BJ (cell line): Measurements from ENCODE around the gene DYNC1H1. TPM values are rescaled to one million over a fixed set of nuclear protein-coding genes. Genes with fewer than 3 reads are reported as not detected.

Experiments
- CTCF ChIA-PET: fragments of 350-600 bp; formaldehyde crosslinking; extraction: SDS; loops from one replicate; lab custom pipeline; 2021; ENCODE audit warnings: antibody characterized with exemption, inconsistent platforms; lab: Yijun Ruan, JAX
- POLR2A ChIA-PET: fragments of 300-600 bp; sonication (Branson Sonifier 250); formaldehyde crosslinking; extraction: SDS; loops from one replicate; lab custom pipeline; 2021; ENCODE audit warnings: antibody characterized with exemption; lab: Charles Lee
- DNase-seq: peaks from one replicate; pipeline ENCODE4 v3.0.0-alpha.2; 2011; ENCODE audit warnings: low read depth
- H3K27me3 ChIP-seq: 2 replicates; pipeline ENCODE4 v1.6.0; 2011; ENCODE audit warnings: low read length; ENCODE audit not compliant: control insufficient read depth, insufficient read depth
- H3K36me3 ChIP-seq: 2 replicates; pipeline ENCODE4 v1.5.1; 2011; ENCODE audit warnings: low read length; ENCODE audit not compliant: control insufficient read depth, insufficient read depth
- H3K4me3 ChIP-seq: 2 replicates; pipeline ENCODE4 v1.5.1; 2011; ENCODE audit warnings: low read depth, mild to moderate bottlenecking, control low read depth, low read length
- polyA plus RNA-seq: library from polyadenylated mRNA; depleted of rRNA; stranded (reverse); fragments of >200 nt; gene quantifications from 2 replicates; pipeline ENCODE4 v1.2.3, GENCODE V29; 2011
- TF ChIP-seq, protein P1 (sequence below): IDR thresholded peaks from 2 replicates; pipeline ENCODE4 v1.5.1; 2011; ENCODE audit warnings: low read depth, mild to moderate bottlenecking, control low read depth, inconsistent platforms, low read length, moderate library complexity; ENCODE audit not compliant: insufficient read depth

Gene DYNC1H1
- polyA plus RNA-seq, 1 experiment = 139 TPM

DNA sequence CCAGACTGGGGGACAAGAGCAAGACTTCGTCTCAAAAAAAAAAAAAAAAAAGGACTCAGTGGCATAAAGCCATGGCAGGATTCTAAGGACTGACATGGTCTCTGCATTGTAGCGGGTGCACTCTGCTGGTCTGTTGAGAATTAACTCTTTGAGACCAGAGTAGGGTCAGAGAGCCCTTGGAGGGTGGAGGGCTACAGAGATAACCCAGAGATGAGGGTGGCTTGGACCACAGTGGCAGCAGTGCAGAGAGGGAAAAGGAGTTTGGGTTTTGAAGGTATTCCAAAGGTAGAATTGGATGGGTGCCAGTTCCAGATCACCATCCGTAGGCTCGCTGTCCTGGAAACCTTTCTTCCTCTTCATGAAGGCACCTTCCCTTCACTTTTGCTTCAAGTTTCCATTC is 14.3 kb upstream of the DYNC1H1 start:
- POLR2A ChIA-PET = no interaction called here

DNA sequence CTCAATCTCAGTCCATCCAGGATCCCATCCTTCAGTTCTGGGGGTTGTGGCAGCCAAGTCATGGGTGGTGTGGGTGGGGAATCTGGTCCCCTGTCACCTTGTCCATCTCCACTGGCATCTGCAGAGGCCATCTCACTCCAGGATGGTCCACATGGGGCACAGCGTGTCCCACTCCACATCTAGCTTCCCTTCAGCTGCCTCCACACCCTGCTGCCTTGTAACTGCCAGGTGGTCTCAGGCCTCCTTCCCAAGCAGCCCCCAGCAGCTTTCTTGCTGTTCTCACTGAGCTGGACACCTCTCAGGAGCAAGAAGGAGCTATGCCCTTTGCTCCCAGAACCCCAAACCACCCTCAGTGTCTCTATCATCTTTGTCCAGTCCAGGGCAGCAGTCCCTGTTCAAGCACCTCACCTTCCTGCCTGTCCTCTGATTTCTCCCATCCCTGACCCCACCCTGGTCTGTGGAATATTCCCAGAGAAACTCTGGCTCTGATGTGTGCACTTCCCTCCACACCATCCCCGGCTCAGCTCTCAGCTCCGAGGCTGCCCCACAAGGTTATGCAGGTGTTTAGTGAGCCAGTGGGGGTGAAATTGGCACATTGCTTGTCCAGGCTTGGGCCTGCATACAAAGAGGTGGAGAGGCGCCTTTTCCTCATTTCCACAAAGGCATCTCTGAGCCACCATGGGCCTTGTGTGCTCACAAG is 13.7 kb upstream of the DYNC1H1 start:
- ChIA-PET CTCF (interaction anchor here (0.9 to 1.7 kb wide), 3 partner anchors 11 to 184 kb away, joined by 3 to 10 read pairs (median 3); no protein-coding TSS in a partner anchor), POLR2A (no interaction called here)
- no peak for DNase-seq
- Histone ChIP-seq H3K4me3 (no peak overlapping the region), H3K27me3 (no peaks in the 10 kb centered on the region), H3K36me3 (no peaks in the 10 kb centered on the region)
- TF ChIP-seq, protein P1, sequence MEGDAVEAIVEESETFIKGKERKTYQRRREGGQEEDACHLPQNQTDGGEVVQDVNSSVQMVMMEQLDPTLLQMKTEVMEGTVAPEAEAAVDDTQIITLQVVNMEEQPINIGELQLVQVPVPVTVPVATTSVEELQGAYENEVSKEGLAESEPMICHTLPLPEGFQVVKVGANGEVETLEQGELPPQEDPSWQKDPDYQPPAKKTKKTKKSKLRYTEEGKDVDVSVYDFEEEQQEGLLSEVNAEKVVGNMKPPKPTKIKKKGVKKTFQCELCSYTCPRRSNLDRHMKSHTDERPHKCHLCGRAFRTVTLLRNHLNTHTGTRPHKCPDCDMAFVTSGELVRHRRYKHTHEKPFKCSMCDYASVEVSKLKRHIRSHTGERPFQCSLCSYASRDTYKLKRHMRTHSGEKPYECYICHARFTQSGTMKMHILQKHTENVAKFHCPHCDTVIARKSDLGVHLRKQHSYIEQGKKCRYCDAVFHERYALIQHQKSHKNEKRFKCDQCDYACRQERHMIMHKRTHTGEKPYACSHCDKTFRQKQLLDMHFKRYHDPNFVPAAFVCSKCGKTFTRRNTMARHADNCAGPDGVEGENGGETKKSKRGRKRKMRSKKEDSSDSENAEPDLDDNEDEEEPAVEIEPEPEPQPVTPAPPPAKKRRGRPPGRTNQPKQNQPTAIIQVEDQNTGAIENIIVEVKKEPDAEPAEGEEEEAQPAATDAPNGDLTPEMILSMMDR = no peak

More for the DNA sequence above, 14.3 kb upstream of the DYNC1H1 start:
- H3K4me3 ChIP-seq = no peak overlapping the region
- no peaks in the 10 kb centered on the region for H3K27me3 ChIP-seq
- DNase-seq = no peak
- TF ChIP-seq, protein P1 = no peak
- CTCF ChIA-PET = no interaction called here
- H3K36me3 ChIP-seq = no peaks in the 10 kb centered on the region

DNA sequence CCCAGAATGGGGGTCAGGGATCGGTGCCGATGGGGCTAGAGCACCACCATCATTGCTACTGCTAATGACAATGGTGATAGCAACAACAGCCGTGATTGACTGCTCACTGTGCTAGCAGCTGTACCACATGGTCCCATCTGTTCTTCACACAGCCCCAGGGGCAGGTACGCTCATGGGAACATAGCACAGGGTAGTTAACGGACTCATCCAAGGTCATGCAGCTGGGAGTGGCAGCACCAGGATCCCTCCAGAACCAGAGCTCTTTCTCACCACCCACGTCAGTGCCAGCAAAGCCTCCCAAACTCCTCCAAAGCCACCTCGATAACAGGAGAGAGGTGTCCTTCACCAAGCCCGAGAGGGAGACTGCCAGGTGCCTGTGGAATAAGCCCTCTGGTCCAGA is 11.2 kb upstream of the DYNC1H1 start:
- POLR2A ChIA-PET = no interaction called here
- H3K36me3 ChIP-seq = no peaks in the 10 kb centered on the region
- TF ChIP-seq, protein P1 = no peak

DNA sequence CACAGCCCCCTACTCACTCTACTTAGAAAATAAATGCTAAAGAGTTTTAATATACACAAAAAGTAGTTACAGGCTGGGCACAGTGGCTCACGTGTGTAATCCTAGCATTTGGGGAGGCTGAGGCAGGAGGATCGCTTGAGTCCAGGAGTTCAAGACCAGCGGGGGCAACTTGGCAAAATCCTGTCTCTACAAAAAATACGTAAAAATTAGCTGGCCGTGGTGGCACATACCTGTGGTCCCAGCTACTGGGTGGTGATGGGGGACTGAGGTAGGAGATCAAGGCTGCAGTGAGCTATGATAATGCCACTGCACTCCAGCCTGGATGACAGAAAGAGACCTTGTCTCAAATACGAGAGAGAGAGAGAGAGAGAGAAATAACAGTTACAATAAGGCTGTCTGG is 9.9 kb upstream of the DYNC1H1 start:
- Histone ChIP-seq H3K4me3 (no peak overlapping the region), H3K27me3 (no peaks in the 10 kb centered on the region), H3K36me3 (no peaks in the 10 kb centered on the region)
- POLR2A ChIA-PET = no interaction called here
- TF ChIP-seq, protein P1 = no peak
- CTCF ChIA-PET = interaction anchor here (1.3 to 4.2 kb wide), 4 partner anchors 142 to 484 kb away, joined by 4 to 16 read pairs (median 9); no protein-coding TSS in a partner anchor
- no peak for DNase-seq

More for the DNA sequence above, 11.2 kb upstream of the DYNC1H1 start:
- DNase-seq = no peak
- H3K27me3 ChIP-seq = no peaks in the 10 kb centered on the region
- H3K4me3 ChIP-seq = no peak overlapping the region
- CTCF ChIA-PET = interaction anchor here (1.0 to 4.2 kb wide), 3 partner anchors 49 to 182 kb away, joined by 3 to 16 read pairs (median 13); no protein-coding TSS in a partner anchor

DNA sequence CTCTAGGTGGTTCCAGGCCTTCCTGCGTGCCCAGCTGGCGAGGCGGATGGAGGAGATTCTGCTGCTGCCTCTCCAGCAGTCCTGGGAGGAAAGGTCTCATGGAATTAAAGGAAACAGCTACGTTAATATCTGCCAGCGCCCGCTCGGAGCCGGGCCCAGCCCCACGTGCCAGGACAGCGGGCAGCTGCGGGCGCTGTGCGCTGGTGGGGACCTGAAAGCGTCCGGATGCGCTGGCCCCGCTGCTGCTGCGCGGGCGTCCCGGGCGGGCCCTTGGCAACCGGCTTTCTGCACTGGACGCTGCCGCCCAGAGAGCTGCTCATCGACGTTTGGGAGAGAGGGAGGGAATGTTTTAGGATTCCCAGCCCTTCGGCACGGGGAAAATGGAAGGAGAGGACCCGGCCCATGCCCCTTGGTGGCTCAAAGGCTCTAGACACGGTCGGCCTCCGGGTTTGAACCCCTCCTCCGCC is 8.6 kb upstream of the DYNC1H1 start:
- ChIA-PET POLR2A (no interaction called here), CTCF (interaction anchor here (1.1 to 4.2 kb wide), 4 partner anchors 9 to 483 kb away, joined by 3 to 13 read pairs (median 4); no protein-coding TSS in a partner anchor)
- Histone ChIP-seq H3K36me3 (no peaks in the 10 kb centered on the region), H3K27me3 (no peaks in the 10 kb centered on the region), H3K4me3 (no peak overlapping the region)
- TF ChIP-seq, protein P1 = no peak
- DNase-seq = no peak
